ENCODE measurements around the gene RAD51B. TPM values are rescaled to one million over a fixed set of nuclear protein-coding genes. Genes with fewer than 3 reads are reported as not detected.

Gene RAD51B
- total and polyA plus RNA-seq, 4 donors: 2.5 to 95.0 (median 9.6) TPM

GRCh38 chr14:68658943-68659931, 839.7 kb downstream of the RAD51B start:
- Histone ChIP-seq H3K36me3 (ENCODE audit: control insufficient read depth in 4 of 4, insufficient read depth in 4 of 4, low read length in 4 of 4) (no peaks in the 10 kb centered on the region), H3K9me3 (ENCODE audit: control insufficient read depth in 4 of 4, insufficient read depth in 3 of 4, low read length in 3 of 4) (no peaks in the 10 kb centered on the region), H3K4me1 (ENCODE audit: control insufficient read depth in 5 of 5, insufficient read depth in 5 of 5, low read length in 5 of 5) (peaks cover 0 to 51% (median 24%) of the 10 kb centered on the region in 5 donors), H3K4me3 (no peak overlapping the region), H3K9ac (ENCODE audit: insufficient read depth in 1 of 2, low read length in 2 of 2) (no peak overlapping the region), H3K27ac (ENCODE audit: low read depth in 1 of 2, low read length in 1 of 2) (peak overlapping the region in 1 of 2 donors; percentile 72), H3K27me3 (ENCODE audit: control insufficient read depth in 3 of 3, insufficient read depth in 3 of 3, low read length in 2 of 3) (no peaks in the 10 kb centered on the region)
- WGBS, 2 donors: 63 to 76% methylated on average over 20 of the region's 20 CpGs
- DNase-seq: peak; percentile 82 to 93 (median 93)
- no peak for ATAC-seq (ENCODE audit: insufficient read depth, low FRiP score)
- no peak for TF ChIP-seq CTCF (IDR thresholded peaks at IDR 0.05; ENCODE audit: control extremely low read depth, extremely low read depth)

- H3K9ac ChIP-seq (ENCODE audit: insufficient read depth in 1 of 2, low read length in 2 of 2): no peak overlapping the region
- ATAC-seq (ENCODE audit: insufficient read depth, low FRiP score) (no peak), DNase-seq (no peak)
- TF ChIP-seq CTCF (IDR thresholded peaks at IDR 0.05; ENCODE audit: control extremely low read depth, extremely low read depth): no peak
- no peak overlapping the region for H3K4me3 ChIP-seq
- H3K36me3 ChIP-seq (ENCODE audit: control insufficient read depth in 4 of 4, insufficient read depth in 4 of 4, low read length in 4 of 4): no peaks in the 10 kb centered on the region
- H3K4me1 ChIP-seq (ENCODE audit: control insufficient read depth in 5 of 5, insufficient read depth in 5 of 5, low read length in 5 of 5): peaks cover 3 to 48% (median 23%) of the 10 kb centered on the region in 5 donors
- H3K27ac ChIP-seq (ENCODE audit: low read depth in 1 of 2, low read length in 1 of 2): peak overlapping the region in 1 of 2 donors; percentile 15
- WGBS, 2 donors: 91 to 92% methylated on average over 6 of the region's 6 CpGs
- H3K9me3 ChIP-seq (ENCODE audit: control insufficient read depth in 4 of 4, insufficient read depth in 3 of 4, low read length in 3 of 4): no peaks in the 10 kb centered on the region
- H3K27me3 ChIP-seq (ENCODE audit: control insufficient read depth in 3 of 3, insufficient read depth in 3 of 3, low read length in 2 of 3): no peaks in the 10 kb centered on the region
Measured at GRCh38 chr14:68660495-68660894, 840.9 kb downstream of the RAD51B start.

GRCh38 chr14:68661226-68662225, 841.9 kb downstream of the RAD51B start:
- ATAC-seq (ENCODE audit: insufficient read depth, low FRiP score) (no peak), DNase-seq (peak in 1 of 3 donors; percentile 4)
- H3K9me3 ChIP-seq (ENCODE audit: control insufficient read depth in 4 of 4, insufficient read depth in 3 of 4, low read length in 3 of 4): no peaks in the 10 kb centered on the region
- WGBS, 2 donors: 88% methylated on average over 14 of the region's 14 CpGs
- H3K27ac ChIP-seq (ENCODE audit: low read depth in 1 of 2, low read length in 1 of 2): no peak overlapping the region
- H3K36me3 ChIP-seq (ENCODE audit: control insufficient read depth in 4 of 4, insufficient read depth in 4 of 4, low read length in 4 of 4): no peaks in the 10 kb centered on the region
- no peak overlapping the region for H3K4me3 ChIP-seq
- H3K4me1 ChIP-seq (ENCODE audit: control insufficient read depth in 5 of 5, insufficient read depth in 5 of 5, low read length in 5 of 5): peaks cover 13 to 47% (median 21%) of the 10 kb centered on the region in 5 donors
- TF ChIP-seq CTCF (IDR thresholded peaks at IDR 0.05; ENCODE audit: control extremely low read depth, extremely low read depth): no peak
- no peaks in the 10 kb centered on the region for H3K27me3 ChIP-seq (ENCODE audit: control insufficient read depth in 3 of 3, insufficient read depth in 3 of 3, low read length in 2 of 3)
- H3K9ac ChIP-seq (ENCODE audit: insufficient read depth in 1 of 2, low read length in 2 of 2): no peak overlapping the region
